GM18861 (cell line): ENCODE data around the gene PLAAT1.

Experiments used
- ATAC-seq: cut with Tn5 transposase; IDR thresholded peaks from one replicate; pipeline ENCODE4 v1.9.1; 2021; ENCODE audit not compliant: unreplicated experiment

PLAAT1 gene

GRCh38 chr3:193250492-193250891, 9.5 kb downstream of the PLAAT1 start:
- no peak for ATAC-seq

GRCh38 chr3:193253986-193254660, 13.1 kb downstream of the PLAAT1 start:
- ATAC-seq: no peak

- ATAC-seq: no peak
Measured at GRCh38 chr3:193261970-193262369, 20.9 kb downstream of the PLAAT1 start.

- no peak for ATAC-seq
Measured at GRCh38 chr3:193262707-193263106, 21.7 kb downstream of the PLAAT1 start.

- no peak for ATAC-seq
Measured at GRCh38 chr3:193269343-193270028, 28.5 kb downstream of the PLAAT1 start.

GRCh38 chr3:193270451-193270850, 29.4 kb downstream of the PLAAT1 start:
- no peak for ATAC-seq

- ATAC-seq: no peak
Measured at GRCh38 chr3:193271101-193271840, 30.2 kb downstream of the PLAAT1 start.

GRCh38 chr3:193292386-193292785, 51.4 kb downstream of the PLAAT1 start:
- ATAC-seq: no peak

- ATAC-seq: no peak
Measured at GRCh38 chr3:193295985-193296384, 55.0 kb downstream of the PLAAT1 start.

- ATAC-seq: no peak
Measured at GRCh38 chr3:193297421-193297820, 56.4 kb downstream of the PLAAT1 start.

GRCh38 chr3:193301433-193301832, 60.4 kb downstream of the PLAAT1 start:
- no peak for ATAC-seq

GRCh38 chr3:193305356-193305755, 64.3 kb downstream of the PLAAT1 start:
- no peak for ATAC-seq

- no peak for ATAC-seq
Measured at GRCh38 chr3:193310914-193311723, 70.1 kb downstream of the PLAAT1 start.

GRCh38 chr3:193313061-193313958, 72.3 kb downstream of the PLAAT1 start:
- no peak for ATAC-seq

GRCh38 chr3:193314161-193314560, 73.1 kb downstream of the PLAAT1 start:
- no peak for ATAC-seq

GRCh38 chr3:193317682-193318300, 76.8 kb downstream of the PLAAT1 start:
- ATAC-seq: no peak
